Lower leg skin (tissue), 4 donors: ENCODE measurements around the gene POGLUT3. TPM values are rescaled to one million over a fixed set of nuclear protein-coding genes. Genes with fewer than 3 reads are reported as not detected.

ENCODE experiments used
- DNase-seq, 2 donors: peaks; one replicate each; pipeline ENCODE4 v3.0.0-alpha.2; 2019; ENCODE audit warnings: low spot score in 2 of 2
- H3K4me3 ChIP-seq: fragments of 200-600 bp; sonication (generic); 2 replicates; pipeline ENCODE4 v1.5.1; 2017; ENCODE audit warnings: mild to moderate bottlenecking, low read depth; ENCODE audit not compliant: poor library complexity, severe bottlenecking
- POLR2A ChIP-seq, 2 donors: fragments of 450-650 bp; IDR thresholded peaks; one replicate each; pipeline ENCODE4 v1.6.1; 2016 to 2017; ENCODE audit warnings: antibody characterized with exemption in 2 of 2, mild to moderate bottlenecking in 1 of 2, moderate library complexity in 1 of 2
- WGBS, 2 donors: methylation state at CpG; one replicate each; pipeline ENCODE4 v1.1.5; 2018; 5-methylcytosine and 5-hydroxymethylcytosine counted together
- intact Hi-C: fragments of 100-400 bp; cut with DNase I; formaldehyde crosslinking; loops from one replicate; pipeline ENCODE4 v1.15.0; 2023; ENCODE audit warnings: low total_unique reads
- total RNA-seq, 4 donors: library from RNA; depleted of rRNA; stranded (reverse); fragments of >200 nt; gene quantifications; one replicate each; pipeline ENCODE4 v1.1.0, GENCODE V29; 2016
- TF ChIP-seq, protein P1 (sequence below), 3 donors: fragments of 450-650 bp; IDR thresholded peaks; one replicate each; pipeline ENCODE4 v1.5.1; 2016; ENCODE audit warnings: antibody characterized with exemption in 3 of 3, mild to moderate bottlenecking in 3 of 3, moderate library complexity in 2 of 3

Gene POGLUT3
- total RNA-seq, 4 donors from 2014 or later = 13.1 to 27.0 (median 15.8) TPM

GRCh38 chr11:108527382-108527781 lies 29.2 kb upstream of the POGLUT3 start:
- no peak for DNase-seq
- 86 to 87% methylated on average over 6 of the region's 6 CpGs for WGBS, 2 donors
- TF ChIP-seq POLR2A (IDR thresholded peaks at IDR 0.05) = no peak
- TF ChIP-seq, protein P1, sequence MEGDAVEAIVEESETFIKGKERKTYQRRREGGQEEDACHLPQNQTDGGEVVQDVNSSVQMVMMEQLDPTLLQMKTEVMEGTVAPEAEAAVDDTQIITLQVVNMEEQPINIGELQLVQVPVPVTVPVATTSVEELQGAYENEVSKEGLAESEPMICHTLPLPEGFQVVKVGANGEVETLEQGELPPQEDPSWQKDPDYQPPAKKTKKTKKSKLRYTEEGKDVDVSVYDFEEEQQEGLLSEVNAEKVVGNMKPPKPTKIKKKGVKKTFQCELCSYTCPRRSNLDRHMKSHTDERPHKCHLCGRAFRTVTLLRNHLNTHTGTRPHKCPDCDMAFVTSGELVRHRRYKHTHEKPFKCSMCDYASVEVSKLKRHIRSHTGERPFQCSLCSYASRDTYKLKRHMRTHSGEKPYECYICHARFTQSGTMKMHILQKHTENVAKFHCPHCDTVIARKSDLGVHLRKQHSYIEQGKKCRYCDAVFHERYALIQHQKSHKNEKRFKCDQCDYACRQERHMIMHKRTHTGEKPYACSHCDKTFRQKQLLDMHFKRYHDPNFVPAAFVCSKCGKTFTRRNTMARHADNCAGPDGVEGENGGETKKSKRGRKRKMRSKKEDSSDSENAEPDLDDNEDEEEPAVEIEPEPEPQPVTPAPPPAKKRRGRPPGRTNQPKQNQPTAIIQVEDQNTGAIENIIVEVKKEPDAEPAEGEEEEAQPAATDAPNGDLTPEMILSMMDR (IDR thresholded peaks at IDR 0.05) = no peak
- no peak overlapping the region for H3K4me3 ChIP-seq
- intact Hi-C loops = no loop called here

- intact Hi-C loops = no loop called here
- TF ChIP-seq, protein P1 (IDR thresholded peaks at IDR 0.05) = no peak
- no peak for TF ChIP-seq POLR2A (IDR thresholded peaks at IDR 0.05)
- no peak overlapping the region for H3K4me3 ChIP-seq
- no peak for DNase-seq
- 70 to 77% methylated on average over 1 of the region's 1 CpG for WGBS, 2 donors
Measured at GRCh38 chr11:108525161-108525560, 27.0 kb upstream of the POGLUT3 start.

- intact Hi-C loops = no loop called here
- no peak for DNase-seq
- H3K4me3 ChIP-seq = no peak overlapping the region
- TF ChIP-seq, protein P1 (IDR thresholded peaks at IDR 0.05) = no peak
- no peak for TF ChIP-seq POLR2A (IDR thresholded peaks at IDR 0.05)
Measured at GRCh38 chr11:108524422-108524821, 26.2 kb upstream of the POGLUT3 start.

DNA sequence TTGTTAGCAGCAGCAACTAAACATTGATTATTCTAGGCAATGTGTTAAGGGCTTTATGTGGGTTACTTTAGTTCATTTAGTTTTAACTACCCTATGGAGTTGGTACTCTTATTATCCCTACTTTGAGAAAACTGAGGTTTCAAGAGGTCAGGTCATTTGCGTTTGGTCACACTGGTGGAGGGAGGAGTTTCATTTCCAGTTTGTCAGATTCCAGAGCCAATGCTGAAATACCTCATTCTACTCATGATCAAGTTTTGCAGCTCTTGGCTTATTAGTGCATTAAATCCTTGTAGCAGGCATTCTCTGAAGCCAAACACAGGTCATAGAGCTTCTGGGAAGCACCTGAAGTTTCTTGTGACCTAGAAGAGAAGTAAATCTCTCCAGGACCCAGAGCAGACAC lies 24.1 kb upstream of the POGLUT3 start:
- WGBS, 2 donors = 52 to 56% methylated on average over 1 of the region's 1 CpG
- intact Hi-C loops = no loop called here
- H3K4me3 ChIP-seq = no peak overlapping the region
- TF ChIP-seq, protein P1 (IDR thresholded peaks at IDR 0.05) = no peak
- no peak for TF ChIP-seq POLR2A (IDR thresholded peaks at IDR 0.05)
- no peak for DNase-seq

DNA sequence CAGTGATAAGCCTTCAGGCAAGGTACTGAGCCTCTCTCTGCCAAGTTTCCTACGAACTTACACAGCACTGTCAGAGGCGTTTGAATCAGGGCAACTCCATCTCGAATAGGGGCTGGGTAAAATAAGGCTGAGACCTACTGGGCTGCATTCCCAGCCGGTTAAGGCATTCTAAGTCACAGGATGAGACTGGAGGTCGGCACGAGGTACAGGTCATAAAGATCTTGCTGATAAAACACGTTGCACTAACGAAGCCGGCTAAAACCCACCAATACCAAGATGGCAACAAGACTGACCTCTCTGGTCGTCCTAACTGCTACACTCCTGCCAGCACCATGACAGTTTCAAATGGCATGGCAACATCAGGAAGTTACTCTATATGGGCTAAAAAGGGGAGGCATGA lies 20.4 kb upstream of the POGLUT3 start:
- WGBS, 2 donors = 56 to 57% methylated on average over 10 of the region's 10 CpGs
- DNase-seq = no peak
- intact Hi-C loops = no loop called here
- no peak overlapping the region for H3K4me3 ChIP-seq
- TF ChIP-seq, protein P1 (IDR thresholded peaks at IDR 0.05) = no peak
- TF ChIP-seq POLR2A (IDR thresholded peaks at IDR 0.05) = no peak

DNA sequence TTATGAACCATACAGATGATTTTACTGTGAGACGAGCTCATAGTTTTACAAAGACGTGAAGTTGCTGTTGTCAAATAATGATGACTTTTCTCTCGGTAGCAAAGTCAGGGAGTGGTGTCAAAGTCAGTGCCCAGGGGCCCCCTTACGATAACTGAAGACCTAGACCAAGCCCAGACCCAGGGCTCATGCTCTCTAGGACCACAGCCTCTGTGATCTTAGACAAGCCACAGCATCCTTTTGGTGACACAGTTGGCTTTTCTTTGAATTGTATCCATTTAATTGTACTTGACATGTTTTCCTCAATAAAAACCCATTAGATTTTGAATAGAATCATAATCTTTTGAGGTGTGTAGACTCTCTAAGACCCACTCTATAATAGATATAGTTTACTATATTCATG lies 17.9 kb upstream of the POGLUT3 start:
- no peak overlapping the region for H3K4me3 ChIP-seq
- intact Hi-C loops = no loop called here
- 95 to 98% methylated on average over 4 of the region's 4 CpGs for WGBS, 2 donors
- TF ChIP-seq POLR2A (IDR thresholded peaks at IDR 0.05) = no peak
- TF ChIP-seq, protein P1 (IDR thresholded peaks at IDR 0.05) = no peak
- no peak for DNase-seq
